Gastrocnemius medialis (tissue), 4 donors: ENCODE measurements around the gene C16orf95.

Experiments used
- CTCF ChIP-seq, 5 experiments: fragments of 450-650 bp in 3 of 5; fragments of 200-600 bp in 2 of 5; sonication (generic) in 2 of 5; IDR thresholded peaks in 4 of 5; conservative IDR thresholded peaks in 1 of 5; 1 replicate in 4 of 5; 2 replicates in 1 of 5; pipeline ENCODE4 v1.5.1; 2016 to 2019; ENCODE audit warnings: antibody characterized with exemption in 5 of 5, mild to moderate bottlenecking in 3 of 5, moderate library complexity in 3 of 5
- POLR2A ChIP-seq, 2 donors: fragments of 450-650 bp; IDR thresholded peaks; one replicate each; pipeline ENCODE4 v1.6.1; 2017; ENCODE audit warnings: antibody characterized with exemption in 2 of 2, mild to moderate bottlenecking in 2 of 2, moderate library complexity in 2 of 2

- TF ChIP-seq CTCF (IDR thresholded peaks at IDR 0.05 in 4 of 5, conservative IDR thresholded peaks at IDR 0.05 in 1 of 5) (no peak), POLR2A (IDR thresholded peaks at IDR 0.05) (no peak)
Measured at GRCh38 chr16:87348616-87349157, 31.5 kb upstream of the C16orf95 start.
